Epidermal melanocyte (primary cell): ENCODE results near the gene SCIMP.
"Not testable (repeated sequence)": the region's sequence is repeated elsewhere in the genome, so short reads cannot be mapped to it uniquely, and the experiment has no call there.

ENCODE experiments used
- DNase-seq: peaks from one replicate; pipeline ENCODE4 v3.0.0; 2011; ENCODE audit warnings: low spot score; ENCODE audit not compliant: insufficient read length

The SCIMP gene

DNA sequence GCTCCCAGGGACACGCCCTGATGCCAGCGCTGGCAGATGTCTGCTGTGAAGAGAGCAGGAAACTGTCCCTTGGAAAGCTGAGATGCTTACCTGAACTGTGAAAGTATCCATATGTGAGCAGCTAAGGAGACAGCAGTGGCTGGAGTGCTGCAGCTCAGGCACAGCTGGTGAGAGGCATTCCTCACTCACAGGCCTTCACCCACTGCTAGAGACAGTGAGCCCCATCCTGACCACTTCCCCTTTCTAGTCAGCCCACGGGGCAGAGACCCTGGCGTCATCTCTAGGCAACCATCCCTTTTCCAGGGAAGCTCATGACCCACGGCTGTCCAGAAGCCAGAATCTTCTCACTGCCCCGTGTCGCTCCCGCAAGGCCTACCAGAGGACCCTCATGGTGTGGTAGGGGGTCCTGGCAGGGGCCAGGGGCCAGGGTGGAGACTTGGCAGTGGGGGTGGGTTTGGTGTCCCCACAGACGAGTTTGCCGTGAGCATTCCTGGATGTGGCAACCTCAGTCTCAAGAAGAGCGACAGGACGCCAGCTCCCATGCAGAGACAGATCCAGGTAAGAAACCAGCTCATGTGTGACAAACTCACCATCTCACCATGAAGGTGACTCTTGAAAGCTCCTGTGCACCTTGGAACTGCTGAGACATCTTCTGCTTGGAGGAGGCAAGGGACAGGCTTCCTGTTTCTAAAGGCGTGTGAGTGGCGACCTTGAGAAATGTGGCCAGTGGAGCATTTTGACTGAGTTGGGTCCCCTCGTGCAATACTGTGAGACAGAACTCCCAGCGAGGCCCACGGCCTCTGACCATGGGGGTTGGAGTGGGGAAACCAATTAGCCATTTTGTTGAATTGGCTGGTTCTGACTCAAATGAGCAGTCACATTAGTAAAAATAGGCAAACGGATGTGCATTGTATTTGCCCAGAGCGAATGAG, at the start of gene SCIMP:
Gene SCIMP, minus strand, starts transcription at position 216 of the 932 bp plus-strand sequence. Its CDS starts 105 bp downstream, at position 111.
- DNase-seq = no peak

DNA sequence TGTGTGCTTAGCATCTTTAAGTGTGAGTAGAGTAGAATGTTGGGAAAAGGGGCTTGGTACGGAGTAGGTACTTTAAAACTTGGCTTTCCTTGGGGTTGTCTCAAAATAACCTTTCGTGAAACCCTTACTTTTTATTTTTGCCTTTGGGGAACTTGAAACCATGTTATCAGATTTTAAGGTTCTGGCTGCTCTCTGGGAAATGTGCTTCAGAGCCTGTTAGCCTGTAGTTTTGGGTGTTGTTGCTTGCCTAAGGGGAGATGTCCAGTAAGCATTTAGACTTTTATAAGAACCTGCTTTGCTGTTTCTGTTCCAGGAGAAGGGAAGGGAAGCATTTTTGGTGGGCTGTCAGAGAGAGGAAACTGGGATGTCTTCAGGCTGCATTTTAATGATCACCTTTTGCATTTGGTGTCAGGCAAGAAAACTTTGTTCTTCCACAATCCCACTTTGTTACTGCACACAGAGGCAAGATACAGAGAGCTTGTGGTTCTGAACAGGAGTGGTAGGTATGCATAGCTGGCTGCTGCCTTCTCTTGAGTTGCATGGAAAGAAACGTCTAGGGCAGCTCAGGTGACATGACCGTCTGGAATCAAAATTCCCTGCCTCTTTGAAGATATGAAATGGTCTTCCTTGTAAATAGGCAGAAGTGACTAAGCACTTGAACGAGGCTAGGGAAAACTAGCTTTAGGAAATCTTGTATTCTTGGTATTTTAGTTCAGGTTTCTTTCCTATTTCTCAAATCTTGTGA, 49.1 kb upstream of the SCIMP start:
- DNase-seq = no peak

- DNase-seq = no peak
Observed at GRCh38 chr17:5282642-5283217, 48.1 kb upstream of the SCIMP start.

DNA sequence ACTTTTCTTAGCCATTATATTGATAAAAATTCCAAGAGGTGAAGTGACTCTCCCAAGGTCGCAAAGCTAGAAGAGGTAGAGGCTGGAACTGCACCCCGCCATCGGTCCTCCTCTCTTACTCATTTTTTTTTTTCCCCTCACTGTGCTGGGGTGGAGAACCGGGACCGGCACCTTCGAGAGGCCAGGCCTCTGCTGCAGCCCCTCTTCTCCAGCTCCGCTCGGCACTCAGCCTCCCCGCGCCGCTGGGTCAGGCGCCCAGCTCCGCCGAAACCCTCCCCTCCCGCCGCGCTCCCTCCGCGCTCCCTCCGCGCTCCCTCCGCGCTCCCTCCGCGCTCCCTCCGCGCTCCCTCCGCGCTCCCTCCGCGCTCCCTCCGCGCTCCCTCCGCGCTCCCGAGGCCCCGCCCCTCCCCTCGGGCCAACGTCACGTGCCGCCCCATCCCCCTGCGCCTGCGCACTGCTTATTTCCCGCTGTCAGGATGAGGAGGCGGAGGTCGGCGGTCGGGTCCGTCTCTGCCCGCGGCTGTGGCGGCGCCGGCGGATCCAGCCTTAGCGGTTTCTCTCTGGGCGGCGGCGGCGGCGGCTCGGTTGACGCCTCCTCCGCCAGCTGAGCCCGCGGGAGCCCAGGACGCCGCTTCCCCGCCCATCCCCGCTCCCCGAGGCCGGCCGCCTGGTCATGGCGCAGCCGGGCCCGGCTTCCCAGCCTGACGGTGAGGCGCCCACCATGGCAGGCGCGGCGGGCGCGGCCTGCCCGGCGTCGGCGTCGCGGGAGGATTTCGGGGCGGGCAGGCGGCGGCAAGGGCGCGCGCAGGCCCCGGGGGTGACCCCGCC, 47.4 kb upstream of the SCIMP start, which contains the start of gene RABEP1:
Gene RABEP1, plus strand, starts transcription at position 471 of the 828 bp plus-strand sequence. Its CDS starts 203 bp downstream, at position 674.
- peak; percentile 57 for DNase-seq

DNA sequence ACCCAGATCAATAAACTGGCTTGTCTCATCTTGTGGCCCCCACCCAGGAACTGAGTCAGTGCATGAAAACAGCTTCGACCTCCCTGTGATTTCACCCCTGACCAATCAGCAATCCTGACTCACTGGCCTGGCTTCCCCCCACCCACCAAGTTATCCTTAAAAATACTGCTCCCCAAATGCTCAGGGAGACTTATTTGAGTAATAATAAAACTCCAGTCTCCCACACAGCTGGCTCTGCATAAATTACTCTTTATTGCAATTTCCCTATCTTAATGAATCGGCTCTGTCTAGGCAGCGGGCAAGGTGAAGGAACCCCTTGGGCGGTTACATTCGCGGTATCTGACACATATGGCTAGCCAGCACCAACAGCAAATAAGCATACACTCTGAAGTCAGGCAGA, 37.7 kb upstream of the SCIMP start:
- DNase-seq = no peak

DNA sequence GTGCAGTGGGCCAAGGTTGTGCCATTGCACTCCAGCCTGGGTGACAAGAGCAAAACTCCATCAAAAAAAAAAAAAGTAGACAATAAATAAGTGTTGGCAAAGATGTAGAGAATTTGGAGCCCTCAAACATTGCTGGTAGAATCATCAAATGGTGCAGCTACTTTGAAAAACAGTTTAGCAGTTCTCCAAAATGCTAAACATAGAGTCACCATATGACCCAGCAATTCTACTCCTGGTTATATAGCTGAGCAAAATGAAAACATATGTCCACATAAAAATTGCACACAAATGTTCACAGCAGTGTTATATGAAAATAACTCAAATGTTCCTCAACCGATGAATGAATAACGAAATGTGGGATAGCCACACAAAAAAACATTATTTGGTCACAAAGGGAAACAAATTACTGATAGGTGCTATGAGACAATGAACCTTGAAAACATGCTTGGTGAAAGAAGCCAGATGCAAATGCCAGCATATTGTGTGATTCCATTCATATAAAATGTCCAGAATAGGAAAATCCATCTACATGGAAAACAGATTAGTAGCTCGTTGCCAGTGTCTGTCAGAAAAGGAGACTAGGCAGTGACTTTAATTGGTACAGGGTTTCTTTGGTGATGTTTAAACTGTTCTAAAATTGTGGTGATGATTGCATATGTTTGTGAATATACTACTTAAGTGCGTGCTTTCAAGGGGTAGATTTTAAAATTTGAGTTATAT, 34.7 kb upstream of the SCIMP start:
- DNase-seq = no peak

- no peak for DNase-seq
Observed at GRCh38 chr17:5264893-5265292, 30.2 kb upstream of the SCIMP start.

DNA sequence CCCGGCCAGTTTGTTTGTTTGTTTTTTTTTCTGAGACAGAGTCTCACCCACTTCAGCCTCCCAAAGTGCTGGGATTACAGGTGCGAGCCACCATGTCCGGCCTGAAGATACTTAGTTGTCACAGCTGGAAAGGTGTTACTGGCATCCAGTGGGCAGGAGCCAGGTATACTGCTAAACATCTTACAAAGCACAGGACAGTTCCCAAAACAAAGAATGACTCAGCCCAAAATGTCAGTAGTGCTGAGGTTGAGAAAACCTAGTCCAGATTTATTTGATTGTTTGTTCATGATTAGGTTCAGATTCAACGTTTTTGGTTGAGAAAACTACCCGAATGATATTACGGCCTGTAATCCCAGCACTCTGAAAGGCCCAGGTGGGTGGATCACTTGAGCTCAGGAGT, 28.8 kb upstream of the SCIMP start:
- no peak for DNase-seq

DNA sequence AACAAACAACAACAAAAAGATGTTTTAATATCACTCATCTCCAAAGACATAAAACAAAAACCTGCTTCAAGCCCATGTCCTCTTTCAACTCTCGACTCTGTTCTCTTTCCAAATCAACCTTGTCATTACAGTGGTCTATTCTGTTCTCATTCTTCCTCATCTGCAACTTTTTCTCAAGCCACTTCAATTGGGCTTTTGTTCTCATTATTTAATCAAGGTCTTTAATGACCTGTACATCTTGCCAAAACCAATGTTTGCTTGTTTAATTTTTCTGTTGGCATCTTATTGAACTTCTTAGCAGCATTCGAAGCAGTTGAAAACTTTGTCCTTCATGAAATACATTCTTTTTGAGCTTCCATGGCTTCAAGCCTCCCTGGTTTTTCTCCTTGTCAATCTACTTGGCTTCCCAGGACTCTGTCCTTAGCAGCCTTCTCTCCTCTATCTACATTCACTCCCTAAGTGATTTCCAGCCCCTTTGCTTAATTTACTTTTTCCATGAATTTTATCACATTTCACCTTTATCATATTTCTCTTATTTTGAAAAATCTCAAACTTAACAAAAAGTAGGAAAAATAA, 27.8 kb upstream of the SCIMP start:
- DNase-seq = no peak

DNA sequence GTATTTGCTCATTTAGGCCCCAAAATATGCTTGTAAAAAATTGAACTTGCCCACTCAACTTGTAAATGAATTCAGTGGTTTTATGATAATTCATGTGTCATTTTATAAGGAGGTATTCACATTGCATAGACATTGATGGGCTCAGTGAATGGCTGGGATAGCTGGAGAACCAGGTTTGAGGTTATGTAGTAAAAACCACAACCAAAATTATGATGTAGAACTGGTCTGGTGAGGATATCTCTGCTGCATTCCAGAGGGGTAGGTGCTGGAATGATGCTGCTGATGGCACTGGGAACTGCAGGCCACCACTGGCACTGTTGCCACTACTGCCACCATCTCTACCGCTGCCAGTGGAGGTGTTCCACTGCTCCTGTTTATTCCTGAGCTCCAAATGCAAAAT, 25.9 kb upstream of the SCIMP start:
- no peak for DNase-seq

DNA sequence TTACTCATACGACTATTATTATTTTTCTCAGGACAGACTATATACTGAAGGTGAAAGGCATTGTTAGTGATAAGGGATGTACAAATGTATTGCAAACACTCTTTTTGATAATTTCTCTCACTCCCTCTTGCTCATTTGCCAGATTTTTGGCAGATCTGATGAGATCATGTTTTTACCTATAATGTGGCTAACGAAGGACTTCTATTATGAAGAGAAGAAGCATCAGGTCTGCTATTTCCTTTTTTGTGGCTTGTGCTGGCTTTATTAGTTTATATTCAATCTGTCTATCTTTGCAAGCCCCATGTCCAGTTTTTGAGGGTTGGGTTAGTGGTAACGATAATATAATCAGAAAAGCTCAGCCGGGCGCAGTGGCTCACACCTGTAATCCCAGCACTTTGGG, 22.5 kb upstream of the SCIMP start:
- no peak for DNase-seq

DNA sequence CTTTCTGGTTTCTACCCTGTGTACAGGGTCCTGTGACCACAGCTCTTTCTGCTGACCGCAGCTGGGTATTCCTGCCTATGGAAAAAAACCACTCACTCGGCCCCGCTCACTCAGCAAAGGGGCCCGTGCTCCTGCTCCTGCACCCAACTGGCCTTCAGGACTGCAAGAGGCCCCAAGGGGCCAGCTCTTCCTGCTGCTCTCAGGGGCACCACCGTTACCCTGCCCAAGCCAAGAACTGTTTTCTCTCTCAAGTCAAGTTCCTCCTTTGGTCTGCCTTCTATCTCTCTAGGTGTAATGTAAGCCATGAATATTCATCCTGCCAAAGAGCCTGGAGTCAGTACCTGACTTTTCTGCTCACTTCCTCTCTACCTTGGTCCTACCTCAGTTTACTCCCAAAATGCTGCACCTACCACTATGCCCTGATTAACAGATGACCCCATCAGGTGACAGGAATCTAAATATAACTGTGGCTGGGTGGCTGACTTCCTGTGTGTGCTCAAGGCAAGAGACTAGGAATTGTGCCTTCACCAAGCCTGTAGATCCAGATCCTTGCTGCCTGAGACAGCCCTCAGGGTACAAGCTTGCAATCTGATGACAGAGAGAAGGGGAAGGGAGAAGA, 20.4 kb upstream of the SCIMP start:
- no peak for DNase-seq

DNA sequence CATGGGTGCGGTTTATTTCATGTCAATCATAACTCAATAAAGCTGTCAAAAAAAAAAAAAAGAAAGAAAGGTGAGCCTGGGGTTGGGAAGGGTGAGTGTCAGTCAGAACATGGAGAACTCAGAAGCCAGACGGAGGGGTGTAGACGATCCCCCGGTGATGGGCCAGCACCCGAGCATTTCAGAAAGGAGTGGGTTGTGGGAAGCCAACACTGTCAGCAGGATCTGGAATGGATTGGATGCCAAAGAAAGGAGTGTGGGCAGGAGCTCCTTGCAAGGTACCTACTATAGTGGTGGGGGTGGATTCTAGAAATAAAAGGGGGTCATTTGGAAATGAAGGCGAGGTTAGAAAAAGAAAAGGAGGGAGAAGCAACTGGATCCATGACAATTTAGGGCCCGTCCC, 19.8 kb upstream of the SCIMP start:
- DNase-seq = no peak

- DNase-seq = peak; percentile 78
Observed at GRCh38 chr17:5249615-5250014, 15.0 kb upstream of the SCIMP start.

- no peak for DNase-seq
Observed at GRCh38 chr17:5248821-5249479, 14.3 kb upstream of the SCIMP start.

DNA sequence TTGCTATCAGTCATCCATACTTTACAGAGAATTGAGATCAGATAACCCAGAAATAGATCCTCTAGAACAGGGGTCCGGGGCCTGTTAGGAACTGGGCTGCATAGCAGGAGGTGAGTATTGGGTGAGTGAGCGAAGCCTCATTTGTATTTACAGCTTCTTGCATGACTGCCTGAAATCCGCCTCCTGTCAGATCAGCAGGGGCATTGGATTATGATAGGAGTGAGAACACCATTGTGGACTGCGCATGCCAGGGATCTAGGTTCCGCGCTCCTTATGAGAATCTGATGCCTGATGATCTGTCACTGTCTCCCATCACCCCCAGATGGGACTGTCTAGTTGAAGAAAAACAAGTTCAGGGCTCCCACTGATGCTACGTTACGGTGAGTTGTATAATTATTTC, 13.0 kb upstream of the SCIMP start:
- DNase-seq = no peak

DNA sequence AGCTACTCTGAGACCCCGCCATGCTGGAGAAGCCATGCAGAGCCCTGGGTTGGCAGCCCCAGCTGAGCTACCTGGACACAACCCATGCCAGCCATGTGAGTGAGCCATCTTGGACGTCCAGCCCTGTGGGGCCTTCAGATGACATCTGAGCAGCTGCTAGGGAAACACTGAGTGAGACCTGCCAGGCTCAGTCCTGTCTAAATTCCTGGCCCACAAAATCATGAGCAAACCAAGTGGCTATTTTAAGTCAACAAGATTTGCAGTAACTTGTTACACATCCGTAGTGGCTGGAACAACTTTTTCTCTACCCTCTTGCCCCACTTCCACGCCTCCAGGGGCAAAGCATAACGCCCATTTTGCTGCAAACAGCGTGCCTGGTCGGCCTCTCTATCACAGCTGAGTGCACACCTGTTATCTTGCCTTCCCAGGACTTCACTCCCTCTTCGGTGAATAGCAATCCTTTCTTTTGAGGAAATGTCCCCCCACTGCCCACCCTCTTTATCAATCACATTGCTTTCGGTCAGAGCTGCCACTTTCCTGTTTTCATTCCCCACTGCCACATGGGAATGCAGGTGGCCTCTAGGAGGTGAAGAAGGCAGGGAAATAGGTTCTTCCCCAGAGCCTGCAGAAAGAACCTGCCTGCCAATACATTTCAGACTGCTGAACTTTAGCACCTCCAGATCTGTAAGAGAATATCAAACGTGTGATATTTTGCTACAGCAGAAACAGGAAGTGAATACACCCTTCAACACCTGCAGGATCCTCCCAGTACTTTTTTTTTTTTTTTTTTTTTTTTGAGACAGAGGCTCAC, 7.4 kb upstream of the SCIMP start:
- DNase-seq = no peak

- not testable (repeated sequence) for DNase-seq
Observed at GRCh38 chr17:5239769-5240168, 5.1 kb upstream of the SCIMP start.
